NCI-H1694 (cell line): ENCODE measurements around the gene GALP.
"Not testable (repeated sequence)": the region's sequence is repeated elsewhere in the genome, so short reads cannot be mapped to it uniquely, and the experiment has no call there.

Source experiments
- DNase-seq: peaks from one replicate; lab custom pipeline; 2025; lab: John Stamatoyannopoulos, UW

GALP gene

GRCh38 chr19:56191115-56191514, 15.3 kb downstream of the GALP start:
- DNase-seq = no peak

GRCh38 chr19:56191711-56192110, 15.9 kb downstream of the GALP start:
- no peak for DNase-seq

GRCh38 chr19:56193981-56194640, 18.3 kb downstream of the GALP start:
- no peak for DNase-seq

- not testable (repeated sequence) for DNase-seq
These were observed 21.8 kb downstream of the GALP start, which contains the start of gene ZSCAN5B for GRCh38 chr19:56197646-56198045. Gene ZSCAN5B (minus strand): TSS chr19:56197783. CDS start chr19:56193052, 4,731 bp downstream.

- DNase-seq = no peak
These were observed 23.9 kb downstream of the GALP start for GRCh38 chr19:56199687-56200086.

GRCh38 chr19:56201973-56202372, 26.2 kb downstream of the GALP start, which contains the start of gene ZSCAN5C:
Gene ZSCAN5C (plus strand): TSS chr19:56202273. CDS start chr19:56205914, 3,641 bp downstream.
- DNase-seq = no peak

GRCh38 chr19:56207581-56207980, 31.8 kb downstream of the GALP start:
- not testable (repeated sequence) for DNase-seq

- no peak for DNase-seq
These were observed 33.3 kb downstream of the GALP start for GRCh38 chr19:56209091-56209490.

GRCh38 chr19:56210036-56210435, 34.2 kb downstream of the GALP start:
- DNase-seq = not testable (repeated sequence)

- no peak for DNase-seq
These were observed 35.9 kb downstream of the GALP start for GRCh38 chr19:56211718-56212117.

GRCh38 chr19:56217039-56217949, 41.5 kb downstream of the GALP start:
- DNase-seq = no peak

- no peak for DNase-seq
These were observed 43.2 kb downstream of the GALP start for GRCh38 chr19:56218961-56219360.

- DNase-seq = not testable (repeated sequence)
These were observed 45.6 kb downstream of the GALP start for GRCh38 chr19:56221442-56221841.

- no peak for DNase-seq
These were observed 46.0 kb downstream of the GALP start for GRCh38 chr19:56221851-56222250.

- DNase-seq = no peak
These were observed 47.1 kb downstream of the GALP start for GRCh38 chr19:56222901-56223300.

- DNase-seq = no peak
These were observed 47.7 kb downstream of the GALP start for GRCh38 chr19:56223481-56223880.
